GM06990 (cell line): ENCODE data around the gene FA2H.

Source experiments
- DNase-seq: peaks from one replicate; pipeline ENCODE4 v3.0.0-alpha.2; 2011; ENCODE audit not compliant: insufficient read length; ENCODE audit errors: extremely low read depth
- H3K27me3 ChIP-seq: replicated peaks from 2 replicates; pipeline ENCODE4 v1.6.0; 2011; ENCODE audit warnings: low read length; ENCODE audit not compliant: control insufficient read depth, insufficient read depth
- H3K36me3 ChIP-seq: 2 replicates; pipeline ENCODE4 v1.5.1; 2011; ENCODE audit warnings: low read length; ENCODE audit not compliant: control insufficient read depth, insufficient read depth
- H3K4me3 ChIP-seq: replicated peaks from 2 replicates; pipeline ENCODE4 v1.5.1; 2011; ENCODE audit warnings: low read depth, mild to moderate bottlenecking, control low read depth, low read length
- TF ChIP-seq, protein P1 (sequence below): IDR thresholded peaks from 2 replicates; pipeline ENCODE4 v1.5.1; 2011; ENCODE audit warnings: low read length, control low read depth, mild to moderate bottlenecking, inconsistent platforms; ENCODE audit not compliant: insufficient read depth, poor library complexity, severe bottlenecking

FA2H gene

GRCh38 chr16:74758801-74759200 lies 15.8 kb downstream of the FA2H start:
- Histone ChIP-seq H3K27me3 (no peaks in the 10 kb centered on the region), H3K4me3 (no peak overlapping the region), H3K36me3 (no peaks in the 10 kb centered on the region)
- TF ChIP-seq, protein P1, sequence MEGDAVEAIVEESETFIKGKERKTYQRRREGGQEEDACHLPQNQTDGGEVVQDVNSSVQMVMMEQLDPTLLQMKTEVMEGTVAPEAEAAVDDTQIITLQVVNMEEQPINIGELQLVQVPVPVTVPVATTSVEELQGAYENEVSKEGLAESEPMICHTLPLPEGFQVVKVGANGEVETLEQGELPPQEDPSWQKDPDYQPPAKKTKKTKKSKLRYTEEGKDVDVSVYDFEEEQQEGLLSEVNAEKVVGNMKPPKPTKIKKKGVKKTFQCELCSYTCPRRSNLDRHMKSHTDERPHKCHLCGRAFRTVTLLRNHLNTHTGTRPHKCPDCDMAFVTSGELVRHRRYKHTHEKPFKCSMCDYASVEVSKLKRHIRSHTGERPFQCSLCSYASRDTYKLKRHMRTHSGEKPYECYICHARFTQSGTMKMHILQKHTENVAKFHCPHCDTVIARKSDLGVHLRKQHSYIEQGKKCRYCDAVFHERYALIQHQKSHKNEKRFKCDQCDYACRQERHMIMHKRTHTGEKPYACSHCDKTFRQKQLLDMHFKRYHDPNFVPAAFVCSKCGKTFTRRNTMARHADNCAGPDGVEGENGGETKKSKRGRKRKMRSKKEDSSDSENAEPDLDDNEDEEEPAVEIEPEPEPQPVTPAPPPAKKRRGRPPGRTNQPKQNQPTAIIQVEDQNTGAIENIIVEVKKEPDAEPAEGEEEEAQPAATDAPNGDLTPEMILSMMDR, result no peak
- no peak for DNase-seq

DNA sequence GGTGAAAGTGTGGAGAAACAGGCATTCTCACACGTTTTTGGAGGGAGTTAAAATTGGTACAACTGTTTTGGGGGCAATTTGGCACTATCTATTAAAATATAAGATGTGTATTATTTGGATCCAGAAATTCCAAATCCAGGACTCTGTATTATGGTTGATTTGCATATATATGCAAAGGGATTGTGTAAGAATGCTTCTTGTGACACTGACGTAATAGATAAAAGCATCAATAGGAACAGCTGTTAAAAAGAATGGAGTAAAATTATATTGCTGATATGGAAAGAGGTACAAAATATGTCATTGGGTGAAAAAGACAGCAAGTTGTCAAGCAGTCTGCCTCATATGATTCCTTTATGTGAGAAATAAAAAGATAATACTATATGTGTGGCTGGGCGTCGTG lies 17.3 kb downstream of the FA2H start:
- TF ChIP-seq, protein P1, result no peak

DNA sequence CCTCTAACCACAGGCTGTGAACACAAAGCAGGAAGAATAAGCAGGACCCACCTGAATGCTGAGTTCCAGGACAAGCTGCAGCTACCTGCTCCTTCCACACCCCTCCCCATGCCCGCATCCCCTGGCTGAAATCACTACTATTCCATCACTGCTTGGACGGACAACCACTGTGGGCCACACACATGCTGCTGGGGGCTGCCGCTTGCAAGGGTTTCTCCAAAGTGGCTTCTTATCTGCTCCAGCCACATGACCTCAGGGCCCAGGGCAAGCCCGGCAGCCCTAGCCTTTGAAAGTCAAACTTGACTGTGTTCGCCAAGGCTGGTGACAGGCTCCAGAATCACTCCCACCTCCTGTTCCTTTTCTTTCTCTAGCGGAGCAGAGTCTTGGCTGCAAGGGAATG lies 18.4 kb downstream of the FA2H start:
- TF ChIP-seq, protein P1, result no peak
- no peak overlapping the region for H3K4me3 ChIP-seq
- no peak for DNase-seq
- no peaks in the 10 kb centered on the region for H3K36me3 ChIP-seq
- H3K27me3 ChIP-seq, result no peaks in the 10 kb centered on the region

More for the DNA sequence above, 17.3 kb downstream of the FA2H start:
- H3K27me3 ChIP-seq, result no peaks in the 10 kb centered on the region
- H3K36me3 ChIP-seq, result no peaks in the 10 kb centered on the region
- no peak overlapping the region for H3K4me3 ChIP-seq
- DNase-seq, result no peak

- TF ChIP-seq, protein P1, result no peak
- no peak for DNase-seq
- no peak overlapping the region for H3K4me3 ChIP-seq
These were observed 21.4 kb downstream of the FA2H start for GRCh38 chr16:74753180-74753579.

DNA sequence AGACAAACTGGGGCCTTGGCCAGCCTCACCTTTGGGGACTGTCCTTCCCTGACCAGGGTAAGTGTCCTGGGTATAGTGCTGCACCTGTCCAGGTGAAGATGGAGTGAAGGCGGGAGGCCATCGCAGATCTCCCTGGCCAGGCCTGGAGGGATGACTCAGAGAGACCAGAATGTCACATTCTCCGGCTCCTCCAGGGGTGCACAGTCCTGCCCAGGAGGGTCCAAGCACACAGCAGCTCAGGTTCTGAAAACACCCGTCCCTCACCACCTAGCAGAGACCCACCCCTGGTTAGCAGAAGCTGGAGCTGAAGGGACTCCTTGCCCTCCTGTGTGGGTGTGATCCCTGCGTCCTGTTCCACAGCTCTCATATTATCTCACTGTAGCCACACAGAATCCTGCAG lies 21.9 kb downstream of the FA2H start:
- no peaks in the 10 kb centered on the region; the same call in 1 of the 2 replicates for H3K27me3 ChIP-seq
- no peak for DNase-seq
- H3K4me3 ChIP-seq, result no peak overlapping the region
- H3K36me3 ChIP-seq, result no peaks in the 10 kb centered on the region
- TF ChIP-seq, protein P1, result no peak

More at GRCh38 chr16:74753180-74753579, 21.4 kb downstream of the FA2H start:
- Histone ChIP-seq H3K36me3 (no peaks in the 10 kb centered on the region), H3K27me3 (no peaks in the 10 kb centered on the region)

DNA sequence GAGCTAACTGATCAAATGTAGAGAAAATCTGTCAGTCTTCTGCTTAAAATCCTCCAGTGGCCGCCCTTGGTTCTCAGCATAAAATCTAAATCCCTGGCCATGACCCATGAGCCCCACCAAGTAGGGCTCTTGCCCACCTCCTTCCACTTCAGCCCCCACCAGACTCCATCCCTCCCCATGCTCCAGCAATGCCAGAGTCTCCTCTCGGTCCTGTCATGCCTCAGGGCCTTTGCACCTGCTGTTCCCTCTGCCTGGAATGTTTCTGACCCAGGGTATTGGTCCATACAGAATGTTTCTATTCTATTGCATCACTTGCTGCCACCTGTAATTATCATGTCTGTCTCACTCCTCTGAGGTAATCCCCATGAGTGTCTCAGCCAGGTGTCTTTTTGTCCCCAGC lies 22.4 kb downstream of the FA2H start:
- no peak for DNase-seq
- Histone ChIP-seq H3K36me3 (no peaks in the 10 kb centered on the region), H3K27me3 (no peaks in the 10 kb centered on the region; the same call in 1 of the 2 replicates), H3K4me3 (no peak overlapping the region)
- TF ChIP-seq, protein P1, result no peak
